Measurements from ENCODE around the gene TMPRSS11A.

GRCh38 chr4:67883902-67884301, 79.4 kb downstream of the TMPRSS11A start, which contains the start of gene TMPRSS11D:
- TF ChIP-seq POLR2A (IDR thresholded peaks at IDR 0.05), result no peak
- TF ChIP-seq CTCF (IDR thresholded peaks at IDR 0.05 in 4 of 5, conservative IDR thresholded peaks at IDR 0.05 in 1 of 5), result no peak

All from gastrocnemius medialis (tissue), 4 donors.